ENCODE data around the gene FAM156B.
"Not testable (repeated sequence)": the region's sequence is repeated elsewhere in the genome, so short reads cannot be mapped to it uniquely, and the experiment has no call there.

The FAM156B gene

DNA sequence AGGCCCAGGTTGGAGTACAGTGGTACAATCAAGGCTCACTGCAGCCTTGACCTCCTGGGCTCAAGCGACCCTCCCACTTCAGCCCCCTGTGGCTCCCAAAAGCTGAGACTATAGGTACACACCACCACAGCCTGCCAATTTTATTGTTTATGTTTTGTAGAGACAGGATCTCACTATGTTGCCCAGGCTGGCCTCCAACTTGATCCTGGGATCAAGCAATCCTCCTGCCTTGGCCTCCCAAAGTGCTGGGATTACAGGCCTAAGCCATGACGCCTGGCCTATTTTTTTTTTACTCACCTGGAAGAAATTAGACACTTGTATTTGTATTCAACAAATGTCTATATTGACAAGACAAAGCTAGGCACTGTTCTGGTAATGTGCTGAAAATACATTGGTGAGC, 36.1 kb downstream of the FAM156B start:
- no peak overlapping the region for H3K4me3 ChIP-seq (replicated peaks; ENCODE audit: low read depth, low read length)
- no peak for TF ChIP-seq CTCF (IDR thresholded peaks at IDR 0.05; ENCODE audit: low read depth, low read length, missing control alignments)
- no peak for DNase-seq (ENCODE audit: extremely low read depth, low read depth)

GRCh38 chrX:52933976-52934703, 37.0 kb downstream of the FAM156B start:
- TF ChIP-seq CTCF (IDR thresholded peaks at IDR 0.05; ENCODE audit: low read depth, low read length, missing control alignments) = no peak
- no peak for DNase-seq (ENCODE audit: extremely low read depth, low read depth)
- H3K4me3 ChIP-seq (replicated peaks; ENCODE audit: low read depth, low read length) = peak overlapping the region; percentile 53

DNA sequence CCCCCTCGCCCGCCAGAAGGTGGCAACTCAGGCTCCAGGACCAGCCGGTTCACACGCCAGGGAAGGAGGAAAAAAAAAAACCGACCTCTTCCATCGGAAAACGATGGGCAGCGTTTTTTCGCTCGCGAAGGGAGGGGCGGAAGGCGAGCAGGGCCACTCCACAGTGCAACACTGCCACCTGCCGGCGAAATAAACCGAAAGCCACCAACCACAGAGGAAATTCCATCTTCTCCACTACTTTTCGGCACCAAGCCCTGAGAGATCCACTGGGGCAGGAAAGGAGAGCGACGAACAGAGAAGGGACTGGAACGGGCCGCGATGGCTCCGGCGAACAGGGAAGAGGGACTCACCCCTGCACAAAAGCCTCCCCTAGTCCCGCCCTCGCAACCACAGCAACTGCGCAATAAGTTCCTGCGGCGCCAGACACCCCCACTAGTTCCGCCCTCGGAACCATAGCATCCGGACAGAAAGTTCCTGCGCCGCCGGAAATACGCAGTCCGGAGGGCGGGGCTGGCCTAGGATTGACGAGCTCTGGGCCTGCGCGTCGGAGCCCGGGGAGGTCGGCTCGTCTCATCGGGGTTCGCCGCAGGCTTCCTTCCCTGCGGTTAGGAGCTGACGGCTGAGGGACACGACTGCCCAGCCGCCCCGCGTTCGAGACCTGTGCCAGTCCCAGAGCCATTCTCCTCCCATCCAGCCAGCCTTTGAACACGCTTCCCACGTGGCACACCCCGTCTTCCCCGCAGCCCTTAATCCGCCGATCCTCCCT, 37.8 kb downstream of the FAM156B start:
- DNase-seq (ENCODE audit: extremely low read depth, low read depth) = peak; percentile 61
- peak; percentile 57 for TF ChIP-seq CTCF (IDR thresholded peaks at IDR 0.05; ENCODE audit: low read depth, low read length, missing control alignments)
- peak overlapping the region; percentile 53 for H3K4me3 ChIP-seq (replicated peaks; ENCODE audit: low read depth, low read length)

- peak overlapping the region; percentile 53 for H3K4me3 ChIP-seq (replicated peaks; ENCODE audit: low read depth, low read length)
- not testable (repeated sequence) for DNase-seq (ENCODE audit: extremely low read depth, low read depth)
These were observed 38.3 kb downstream of the FAM156B start for GRCh38 chrX:52935470-52935784.

- H3K4me3 ChIP-seq (replicated peaks; ENCODE audit: low read depth, low read length); DNase-seq (ENCODE audit: extremely low read depth, low read depth): not testable (repeated sequence)
These were observed 43.6 kb downstream of the FAM156B start for GRCh38 chrX:52940704-52941103.

DNA sequence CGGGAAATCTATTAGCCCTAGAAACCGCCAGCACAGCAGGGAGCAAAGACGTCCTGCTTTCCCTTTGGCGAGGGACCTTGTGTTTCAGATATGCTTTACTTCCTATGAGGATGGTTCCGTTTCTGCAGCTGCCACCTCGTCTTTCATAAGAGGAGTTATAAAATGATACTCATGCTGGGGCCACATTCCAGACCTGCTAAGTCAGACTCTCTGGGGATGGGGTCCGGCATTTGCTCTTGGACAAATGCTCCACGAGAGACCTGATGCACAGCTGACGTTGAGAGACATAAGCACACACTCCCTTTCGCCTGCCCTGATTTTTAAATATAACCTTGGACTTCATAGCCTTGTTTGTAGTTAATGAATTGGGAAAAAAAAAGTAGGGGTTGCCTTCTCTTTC, 44.6 kb downstream of the FAM156B start:
- DNase-seq (ENCODE audit: extremely low read depth, low read depth); H3K4me3 ChIP-seq (replicated peaks; ENCODE audit: low read depth, low read length): not testable (repeated sequence)

DNA sequence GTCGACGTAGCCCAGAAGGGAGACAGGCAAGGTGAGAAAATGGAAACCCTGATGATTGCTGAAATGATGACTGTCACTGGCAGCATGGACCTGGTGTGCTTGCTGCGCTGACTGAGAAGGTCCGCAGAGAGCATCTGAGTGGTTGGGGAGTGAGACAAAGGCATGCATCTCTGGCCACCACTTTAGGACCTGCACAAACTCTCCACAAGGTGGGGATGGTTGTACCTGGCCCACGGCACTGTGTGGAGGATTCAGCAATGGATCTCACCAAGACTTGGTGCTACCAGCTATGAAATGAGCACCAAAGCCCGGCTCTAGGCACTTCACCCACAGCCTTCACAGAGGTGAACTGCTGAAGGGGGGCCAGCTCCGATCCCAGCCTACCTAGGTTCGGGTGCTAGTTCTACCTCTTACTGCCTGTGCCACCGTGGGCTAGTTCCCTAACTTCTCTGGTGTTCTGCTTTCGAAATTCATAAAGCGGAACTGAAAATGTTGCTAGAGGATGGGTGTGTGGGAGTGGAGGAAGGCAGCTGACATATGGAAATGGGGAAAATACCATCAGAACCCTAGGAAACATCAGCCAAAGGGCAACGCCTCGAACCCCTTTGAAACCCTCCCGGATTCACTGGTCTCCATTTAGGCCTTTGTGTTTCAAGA, 48.8 kb downstream of the FAM156B start:
- H3K4me3 ChIP-seq (replicated peaks; ENCODE audit: low read depth, low read length); DNase-seq (ENCODE audit: extremely low read depth, low read depth): not testable (repeated sequence)

GRCh38 chrX:52947501-52947900, 50.4 kb downstream of the FAM156B start:
- H3K4me3 ChIP-seq (replicated peaks; ENCODE audit: low read depth, low read length); DNase-seq (ENCODE audit: extremely low read depth, low read depth): not testable (repeated sequence)

DNA sequence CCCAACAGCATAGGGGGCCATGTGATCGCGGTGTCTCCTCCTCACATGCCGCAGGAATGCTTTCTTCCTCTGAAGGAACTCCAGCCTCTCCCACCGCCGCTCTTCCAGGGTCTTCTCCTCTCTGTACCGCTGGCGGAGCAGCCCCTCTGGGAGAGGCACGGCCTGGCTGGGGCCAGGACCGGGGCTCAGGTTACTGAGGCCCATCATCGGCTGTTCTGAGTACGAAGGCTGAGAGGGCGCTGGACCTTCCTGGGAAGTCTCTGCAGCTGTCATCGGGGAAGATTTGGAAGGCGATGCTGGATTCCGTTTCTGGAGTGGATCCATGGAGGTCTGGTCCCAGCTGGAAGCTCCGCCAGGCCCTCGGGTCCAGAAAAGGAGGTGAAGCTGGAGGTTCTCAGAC, 51.1 kb downstream of the FAM156B start:
- not testable (repeated sequence) for DNase-seq (ENCODE audit: extremely low read depth, low read depth); H3K4me3 ChIP-seq (replicated peaks; ENCODE audit: low read depth, low read length)

DNA sequence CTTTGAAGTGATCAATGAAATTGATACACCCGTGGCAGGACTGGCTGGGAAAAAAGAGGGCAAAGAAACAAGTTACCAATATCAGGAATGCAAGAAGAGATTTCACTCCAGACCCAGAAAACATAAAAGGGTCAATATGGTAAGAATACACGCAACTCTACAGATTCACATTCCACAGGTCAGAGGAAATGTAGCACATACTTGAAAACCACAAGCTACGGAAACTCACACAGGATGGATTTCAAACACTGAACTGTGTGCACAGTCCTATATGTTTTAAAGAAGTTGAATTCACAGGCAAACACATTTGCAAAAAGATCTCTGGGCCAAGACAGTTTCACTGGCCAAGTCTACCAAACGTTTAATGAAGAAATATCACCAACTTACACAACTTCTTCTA, 52.2 kb downstream of the FAM156B start:
- DNase-seq (ENCODE audit: extremely low read depth, low read depth); H3K4me3 ChIP-seq (replicated peaks; ENCODE audit: low read depth, low read length): not testable (repeated sequence)

- not testable (repeated sequence) for H3K4me3 ChIP-seq (replicated peaks; ENCODE audit: low read depth, low read length); DNase-seq (ENCODE audit: extremely low read depth, low read depth)
These were observed 52.8 kb downstream of the FAM156B start for GRCh38 chrX:52949884-52950283.
